NCI-H1048 (cell line): ENCODE results near the gene CWC15.
"Not testable (repeated sequence)": the region's sequence is repeated elsewhere in the genome, so short reads cannot be mapped to it uniquely, and the experiment has no call there.

Experiments used
- DNase-seq: peaks from one replicate; lab custom pipeline; 2025; lab: John Stamatoyannopoulos, UW

Gene CWC15

GRCh38 chr11:94913718-94914394, 59.5 kb downstream of the CWC15 start:
- not testable (repeated sequence) for DNase-seq

GRCh38 chr11:94912806-94913205, 60.5 kb downstream of the CWC15 start:
- no peak for DNase-seq
